HAP-1 (cell line): Measurements from ENCODE around the gene PDE4B.

Source experiments
- DNase-seq, 2 experiments: peaks; one replicate each; pipeline ENCODE4 v3.0.0-alpha.2; 2016 to 2020; ENCODE audit warnings: low spot score in 2 of 2
- H3K27me3 ChIP-seq: fragments of 250-450 bp; sonication (Bioruptor Pico); 2 replicates; pipeline ENCODE4 v1.5.1; 2020; ENCODE audit warnings: low read depth, mild to moderate bottlenecking, moderate library complexity
- H3K36me3 ChIP-seq: fragments of 250-450 bp; sonication (Bioruptor Pico); replicated peaks from 2 replicates; pipeline ENCODE4 v1.5.1; 2020; ENCODE audit warnings: mild to moderate bottlenecking
- H3K4me1 ChIP-seq: fragments of 250-450 bp; sonication (Bioruptor Pico); 2 replicates; pipeline ENCODE4 v1.5.1; 2020; ENCODE audit warnings: mild to moderate bottlenecking
- H3K4me3 ChIP-seq: fragments of 250-450 bp; sonication (Bioruptor Pico); 2 replicates; pipeline ENCODE4 v1.5.1; 2020; ENCODE audit warnings: mild to moderate bottlenecking, moderate library complexity
- H3K9me3 ChIP-seq: fragments of 250-450 bp; sonication (Bioruptor Pico); 2 replicates; pipeline ENCODE4 v1.5.1; 2020; ENCODE audit warnings: mild to moderate bottlenecking, moderate library complexity
- in situ Hi-C: fragments of 300-500 bp; cut with MboI; formaldehyde crosslinking; loops from 3 replicates; pipeline ENCODE4 v1.14.3; 2020; ENCODE audit warnings: low sequenced_read_pairs, inconsistent platforms, mixed read lengths

PDE4B gene

DNA sequence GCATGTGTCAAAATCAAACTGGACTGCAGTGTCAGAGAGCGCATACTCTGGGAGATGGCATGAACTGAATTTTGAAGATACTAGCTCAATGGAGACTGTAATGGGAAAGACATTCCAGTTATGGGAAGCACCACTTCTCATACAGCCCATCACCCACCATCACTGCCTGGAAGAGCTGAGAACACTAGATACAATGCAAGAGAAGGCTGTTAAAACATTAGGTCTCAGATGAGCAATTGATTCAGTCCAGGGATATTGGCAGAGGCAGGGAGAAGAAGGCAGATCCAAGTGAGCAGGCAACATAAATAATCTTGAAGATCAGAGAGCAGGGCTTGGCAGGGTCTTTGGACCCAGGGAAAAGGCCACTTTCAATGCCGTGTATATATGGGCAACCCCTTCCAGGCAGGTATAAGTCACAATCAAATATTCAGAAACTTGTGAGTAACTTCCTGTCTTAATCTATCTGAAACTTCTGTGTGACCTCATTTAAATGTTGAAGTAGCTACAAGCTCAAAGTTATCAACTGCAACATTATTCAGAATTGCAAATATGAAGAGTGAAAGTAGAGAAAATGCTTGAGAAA, 450.9 kb downstream of the PDE4B start:
- DNase-seq, result no peak
- Histone ChIP-seq H3K4me1 (no peaks in the 10 kb centered on the region), H3K9me3 (no peaks in the 10 kb centered on the region), H3K36me3 (no peaks in the 10 kb centered on the region), H3K4me3 (no peak overlapping the region), H3K27me3 (peaks cover 6% of the 10 kb centered on the region)
- in situ Hi-C loops, result loop anchor here (5.0 kb wide), 1 partner anchor 281 kb away; no protein-coding TSS in a partner anchor

- Histone ChIP-seq H3K27me3 (peaks cover 6% of the 10 kb centered on the region), H3K4me1 (no peaks in the 10 kb centered on the region), H3K9me3 (no peaks in the 10 kb centered on the region), H3K4me3 (no peak overlapping the region), H3K36me3 (no peaks in the 10 kb centered on the region)
- in situ Hi-C loops, result loop anchor here (5.0 kb wide), 1 partner anchor 282 kb away; no protein-coding TSS in a partner anchor
- DNase-seq, result no peak
Measured at GRCh38 chr1:66244429-66244828, 451.7 kb downstream of the PDE4B start.

DNA sequence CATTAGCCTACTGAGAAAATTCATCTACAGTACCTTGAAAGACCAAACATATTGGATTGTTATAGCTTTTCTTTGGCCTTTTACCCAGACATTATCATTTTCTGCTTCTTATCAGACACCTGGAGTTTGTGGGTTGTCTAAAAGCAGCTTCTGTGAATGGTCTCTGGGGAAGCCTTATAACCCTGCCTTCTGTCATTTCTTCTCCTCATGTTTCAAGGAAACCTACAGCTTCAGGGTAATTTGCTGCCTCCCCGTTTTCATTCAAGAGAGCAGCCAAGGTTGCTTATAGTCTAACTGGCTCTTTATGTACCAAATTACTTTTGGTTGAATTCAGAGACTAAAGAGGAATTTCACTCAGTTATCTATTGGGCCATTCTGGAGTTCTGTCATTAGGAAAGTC, 453.0 kb downstream of the PDE4B start:
- DNase-seq, result no peak
- in situ Hi-C loops, result no loop called here
- peaks cover 6% of the 10 kb centered on the region; the same call in 1 of the 2 replicates for H3K27me3 ChIP-seq
- no peak overlapping the region for H3K4me3 ChIP-seq
- H3K4me1 ChIP-seq, result no peaks in the 10 kb centered on the region; the same call in 1 of the 2 replicates
- no peaks in the 10 kb centered on the region for H3K9me3 ChIP-seq
- no peaks in the 10 kb centered on the region for H3K36me3 ChIP-seq

DNA sequence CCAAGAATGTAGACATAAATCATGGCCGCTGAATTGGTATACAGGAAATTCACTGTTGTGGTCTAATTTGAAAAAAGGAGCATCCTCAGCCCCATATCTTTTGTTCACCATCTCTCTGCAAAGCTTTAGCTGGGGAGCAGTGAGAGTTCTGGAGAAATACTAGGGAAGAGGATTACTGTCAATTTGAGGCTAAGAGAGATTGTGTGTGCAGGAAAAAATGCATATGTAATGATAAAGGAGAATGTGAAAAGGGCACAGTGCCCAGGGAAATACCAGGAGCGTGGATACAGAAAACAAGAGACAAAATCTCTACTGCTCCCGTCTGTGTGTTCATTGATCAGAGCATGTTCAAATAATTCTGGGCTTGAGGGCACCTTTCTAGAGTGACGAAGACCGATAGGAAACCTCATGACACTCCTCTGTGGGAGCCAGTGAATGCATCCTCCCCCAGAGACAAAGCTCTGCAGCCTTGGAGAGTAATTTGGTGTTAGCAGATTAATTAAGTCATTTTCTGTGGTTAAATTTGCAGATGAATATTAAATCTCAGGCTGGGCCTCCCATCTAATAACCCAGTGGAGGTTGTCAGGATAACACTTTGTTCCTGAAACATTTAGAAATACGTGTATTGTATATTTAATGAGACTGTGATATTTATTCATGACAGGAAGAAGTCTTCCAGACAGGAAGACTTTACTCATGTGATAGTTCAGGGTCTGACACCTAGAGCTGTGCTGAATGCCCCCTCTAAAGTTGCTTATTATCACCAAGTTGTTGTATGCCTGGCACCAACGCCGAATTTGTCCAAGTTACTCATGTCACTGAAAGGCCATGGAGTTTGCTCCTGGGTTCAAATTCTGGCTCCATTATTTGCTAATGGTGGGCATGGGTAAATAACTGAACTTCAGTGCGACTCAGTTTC, 453.9 kb downstream of the PDE4B start:
- in situ Hi-C loops, result no loop called here
- H3K9me3 ChIP-seq, result no peaks in the 10 kb centered on the region
- H3K36me3 ChIP-seq, result no peaks in the 10 kb centered on the region
- DNase-seq, result no peak
- H3K4me1 ChIP-seq, result no peaks in the 10 kb centered on the region; the same call in 1 of the 2 replicates
- H3K27me3 ChIP-seq, result peaks cover 6% of the 10 kb centered on the region; the same call in 1 of the 2 replicates
- no peak overlapping the region for H3K4me3 ChIP-seq

DNA sequence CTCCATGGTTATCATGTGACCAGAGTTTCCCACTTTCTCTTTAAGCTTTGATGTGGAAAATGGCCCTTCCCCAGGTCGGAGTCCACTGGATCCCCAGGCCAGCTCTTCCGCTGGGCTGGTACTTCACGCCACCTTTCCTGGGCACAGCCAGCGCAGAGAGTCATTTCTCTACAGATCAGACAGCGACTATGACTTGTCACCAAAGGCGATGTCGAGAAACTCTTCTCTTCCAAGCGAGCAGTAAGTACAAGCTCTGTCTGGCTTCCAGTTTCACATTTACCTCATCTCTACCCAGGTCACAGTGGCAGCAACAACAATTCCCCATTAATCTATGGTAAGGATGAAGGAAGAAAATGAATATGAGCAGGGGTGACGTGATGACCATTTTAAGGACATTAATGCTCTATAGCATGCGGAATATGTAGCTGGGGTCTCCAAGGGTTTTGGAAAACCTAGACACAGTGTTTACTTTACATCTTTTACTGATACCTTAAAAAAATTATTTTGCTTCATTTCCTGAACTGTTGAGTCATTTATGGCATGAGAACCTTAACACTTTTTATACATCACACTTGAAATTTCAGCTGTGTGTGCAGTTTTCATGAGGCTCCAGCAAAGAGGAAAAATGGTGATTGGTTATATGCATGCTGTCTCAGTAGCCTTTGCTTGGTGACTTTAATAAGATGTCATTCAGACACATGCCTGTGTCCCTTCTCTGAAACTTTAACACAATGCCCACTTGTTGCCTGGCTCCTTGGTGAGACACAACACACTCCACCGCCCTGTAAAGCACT, 454.9 kb downstream of the PDE4B start:
- in situ Hi-C loops, result no loop called here
- Histone ChIP-seq H3K4me3 (no peak overlapping the region), H3K27me3 (peaks cover 6% of the 10 kb centered on the region; the same call in 1 of the 2 replicates)

DNA sequence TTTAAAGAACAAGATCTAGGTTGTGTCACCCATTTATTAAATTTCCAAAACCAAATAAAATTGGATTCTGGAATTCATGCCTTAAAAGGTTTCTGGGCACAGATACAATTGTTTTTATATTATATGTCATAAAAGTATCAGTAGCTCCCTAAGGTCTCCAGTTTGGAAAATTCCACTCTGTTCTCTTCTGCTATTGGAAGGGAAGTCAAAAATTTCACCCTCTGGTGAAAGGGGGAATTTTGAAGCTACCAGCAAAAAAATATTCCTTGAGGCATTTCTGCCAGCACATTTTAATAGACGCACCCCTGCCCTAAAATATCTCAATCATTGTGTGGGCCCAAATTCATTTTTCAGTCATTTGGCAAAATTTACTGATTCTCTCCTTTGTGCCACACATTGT, 455.6 kb downstream of the PDE4B start:
- DNase-seq, result no peak
- H3K36me3 ChIP-seq, result no peaks in the 10 kb centered on the region
- no peak overlapping the region for H3K4me3 ChIP-seq
- no peaks in the 10 kb centered on the region; the same call in 1 of the 2 replicates for H3K4me1 ChIP-seq
- H3K9me3 ChIP-seq, result no peaks in the 10 kb centered on the region
- in situ Hi-C loops, result no loop called here
- H3K27me3 ChIP-seq, result peaks cover 6% of the 10 kb centered on the region; the same call in 1 of the 2 replicates

More for the DNA sequence above, 454.9 kb downstream of the PDE4B start:
- DNase-seq, result no peak
- Histone ChIP-seq H3K4me1 (no peaks in the 10 kb centered on the region; the same call in 1 of the 2 replicates), H3K9me3 (no peaks in the 10 kb centered on the region), H3K36me3 (no peaks in the 10 kb centered on the region)

DNA sequence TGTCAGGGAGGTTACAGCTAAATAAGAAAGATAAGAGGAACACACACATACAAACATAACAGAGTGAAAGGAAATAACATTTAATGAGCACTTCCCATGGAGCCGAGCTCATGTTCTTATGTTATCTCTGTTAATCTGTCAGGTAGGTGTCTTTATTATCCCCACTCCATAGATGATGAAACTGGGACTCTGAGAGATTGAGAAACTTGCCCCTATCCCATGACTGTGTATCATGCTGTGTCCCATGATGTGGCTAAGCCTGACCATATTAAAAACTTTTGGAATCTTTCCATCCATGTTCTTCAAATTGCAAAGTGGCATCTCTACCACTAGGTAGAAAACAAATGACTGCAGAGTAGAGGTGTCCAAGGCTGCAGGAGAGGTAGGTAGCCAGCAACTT, 456.1 kb downstream of the PDE4B start:
- DNase-seq, result no peak
- Histone ChIP-seq H3K27me3 (peaks cover 5% of the 10 kb centered on the region; the same call in 1 of the 2 replicates), H3K36me3 (no peaks in the 10 kb centered on the region), H3K4me3 (no peak overlapping the region), H3K9me3 (no peaks in the 10 kb centered on the region), H3K4me1 (no peaks in the 10 kb centered on the region; the same call in 1 of the 2 replicates)
- in situ Hi-C loops, result no loop called here

- Histone ChIP-seq H3K9me3 (no peaks in the 10 kb centered on the region), H3K4me3 (no peak overlapping the region), H3K4me1 (no peaks in the 10 kb centered on the region; the same call in 1 of the 2 replicates), H3K36me3 (no peaks in the 10 kb centered on the region), H3K27me3 (peaks cover 4% of the 10 kb centered on the region; the same call in 1 of the 2 replicates)
- DNase-seq, result no peak
- in situ Hi-C loops, result loop anchor here (25.0 kb wide), 1 partner anchor 487 kb away; no protein-coding TSS in a partner anchor
Measured at GRCh38 chr1:66250075-66250474, 457.4 kb downstream of the PDE4B start.

- H3K4me3 ChIP-seq, result no peak overlapping the region
- H3K9me3 ChIP-seq, result no peaks in the 10 kb centered on the region
- in situ Hi-C loops, result loop anchor here (25.0 kb wide), 1 partner anchor 487 kb away; no protein-coding TSS in a partner anchor
- peaks cover 4% of the 10 kb centered on the region; the same call in 1 of the 2 replicates for H3K27me3 ChIP-seq
- H3K36me3 ChIP-seq, result no peaks in the 10 kb centered on the region
- DNase-seq, result no peak
- no peaks in the 10 kb centered on the region; the same call in 1 of the 2 replicates for H3K4me1 ChIP-seq
Measured at GRCh38 chr1:66250478-66250877, 457.8 kb downstream of the PDE4B start.

DNA sequence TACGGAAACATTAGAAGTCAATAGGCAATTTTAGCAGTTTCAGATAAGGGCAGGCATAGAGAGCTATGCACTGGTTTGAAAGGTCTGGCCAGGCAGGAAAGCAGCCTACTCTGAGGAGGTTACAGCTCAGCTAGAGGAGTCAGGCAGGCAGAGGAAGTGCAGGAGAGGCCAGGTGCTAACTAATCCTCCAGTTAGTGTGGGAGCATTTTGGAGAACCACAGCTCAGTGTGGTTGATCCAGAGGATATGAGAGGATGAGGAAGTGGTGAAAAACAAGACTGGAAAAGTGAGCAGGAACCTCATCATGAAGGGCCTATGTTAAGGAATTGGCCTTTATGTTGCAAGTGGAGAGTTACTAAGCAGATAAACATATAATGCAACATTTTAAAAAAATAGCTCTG, 458.9 kb downstream of the PDE4B start:
- H3K36me3 ChIP-seq, result no peaks in the 10 kb centered on the region
- H3K4me3 ChIP-seq, result no peak overlapping the region
- no peaks in the 10 kb centered on the region for H3K9me3 ChIP-seq
- DNase-seq, result no peak
- peaks cover 6% of the 10 kb centered on the region for H3K4me1 ChIP-seq
- no peaks in the 10 kb centered on the region for H3K27me3 ChIP-seq
- in situ Hi-C loops, result loop anchor here (25.0 kb wide), 1 partner anchor 486 kb away; no protein-coding TSS in a partner anchor

GRCh38 chr1:66253330-66253921, 460.7 kb downstream of the PDE4B start:
- in situ Hi-C loops, result loop anchor here (25.0 kb wide), 1 partner anchor 484 kb away; no protein-coding TSS in a partner anchor
- no peak overlapping the region for H3K4me3 ChIP-seq
- no peaks in the 10 kb centered on the region for H3K9me3 ChIP-seq
- peak in 1 of 2 experiments; percentile 73 for DNase-seq
- H3K4me1 ChIP-seq, result peaks cover 20% of the 10 kb centered on the region
- H3K36me3 ChIP-seq, result no peaks in the 10 kb centered on the region
- no peaks in the 10 kb centered on the region for H3K27me3 ChIP-seq

DNA sequence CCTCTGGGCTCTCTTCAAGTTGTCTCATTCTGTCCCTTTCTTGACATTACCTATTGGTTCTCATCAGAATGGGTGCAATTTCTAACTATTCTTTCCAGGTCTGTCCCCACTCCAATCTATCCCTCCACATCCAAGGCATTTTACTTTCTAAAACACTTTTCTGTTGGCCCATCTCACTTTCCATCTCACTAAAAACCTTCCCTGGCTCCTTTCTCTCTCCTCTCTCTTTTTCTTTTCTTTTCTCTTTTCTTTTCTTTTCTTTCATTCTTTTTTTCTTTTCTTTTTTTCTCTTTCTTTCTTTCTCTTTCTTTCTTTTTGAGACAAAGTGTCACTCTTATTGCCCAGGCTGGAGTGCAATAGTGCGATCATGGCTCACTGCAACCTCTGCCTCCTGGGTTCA, 462.1 kb downstream of the PDE4B start:
- in situ Hi-C loops, result loop anchor here (25.0 kb wide), 1 partner anchor 483 kb away; no protein-coding TSS in a partner anchor
- Histone ChIP-seq H3K27me3 (no peaks in the 10 kb centered on the region), H3K36me3 (no peaks in the 10 kb centered on the region), H3K9me3 (no peaks in the 10 kb centered on the region), H3K4me3 (no peak overlapping the region), H3K4me1 (peaks cover 23% of the 10 kb centered on the region)
- no peak for DNase-seq
